Stimulated activated CD4-positive, alpha-beta T cell treated with anti-CD3 and anti-CD28 coated beads, TNF-alpha, amount 100 ng/mL, for 4 hours (primary cell): ENCODE data around the gene NF2.

Source experiments
- DNase-seq, 3 experiments: peaks; one replicate each; pipeline ENCODE4 v3.0.0-alpha.2; 2020; ENCODE audit warnings: low read depth in 3 of 3

NF2 gene

DNA sequence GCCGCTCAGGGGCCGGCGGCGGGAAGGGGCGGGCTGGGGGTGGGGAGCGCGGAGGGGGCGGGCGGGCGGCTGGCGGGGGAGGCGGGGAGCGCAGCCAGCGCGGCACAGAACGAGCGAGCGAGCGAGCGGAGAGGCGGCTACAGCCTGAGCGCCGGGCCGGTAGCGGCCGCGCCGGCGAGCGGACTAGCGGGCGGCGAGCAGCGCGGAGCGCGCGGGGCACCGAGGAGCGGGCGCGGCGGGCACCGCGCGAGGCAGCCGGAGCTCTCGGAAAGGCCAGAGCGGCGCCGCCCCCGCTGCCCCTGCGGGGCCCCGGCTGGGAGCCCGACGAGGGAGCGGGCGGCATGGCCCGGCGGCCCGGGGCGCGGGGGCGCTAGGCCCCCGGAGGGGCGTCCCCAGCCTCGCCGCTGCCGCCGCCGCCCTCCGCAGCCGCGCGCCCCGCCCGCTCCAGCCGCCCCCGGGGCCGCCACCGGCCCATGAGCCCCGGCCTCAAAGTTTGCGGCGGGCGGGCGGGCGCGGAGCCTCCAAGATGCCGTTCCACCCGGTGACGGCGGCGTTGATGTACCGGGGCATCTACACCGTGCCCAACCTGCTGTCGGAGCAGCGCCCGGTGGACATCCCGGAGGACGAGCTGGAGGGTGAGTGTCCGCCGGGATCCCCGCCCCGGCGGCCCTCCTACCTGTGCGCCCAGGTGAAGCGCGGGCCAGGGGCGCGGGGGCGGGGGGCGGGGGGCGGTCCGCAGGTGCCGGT is 116.6 kb downstream of the NF2 start, which contains the start of gene CABP7:
Gene CABP7 (plus strand): TSS at position 105 of the 747 bp plus-strand sequence. CDS start 422 bp downstream, at position 527.
- no peak for DNase-seq

DNA sequence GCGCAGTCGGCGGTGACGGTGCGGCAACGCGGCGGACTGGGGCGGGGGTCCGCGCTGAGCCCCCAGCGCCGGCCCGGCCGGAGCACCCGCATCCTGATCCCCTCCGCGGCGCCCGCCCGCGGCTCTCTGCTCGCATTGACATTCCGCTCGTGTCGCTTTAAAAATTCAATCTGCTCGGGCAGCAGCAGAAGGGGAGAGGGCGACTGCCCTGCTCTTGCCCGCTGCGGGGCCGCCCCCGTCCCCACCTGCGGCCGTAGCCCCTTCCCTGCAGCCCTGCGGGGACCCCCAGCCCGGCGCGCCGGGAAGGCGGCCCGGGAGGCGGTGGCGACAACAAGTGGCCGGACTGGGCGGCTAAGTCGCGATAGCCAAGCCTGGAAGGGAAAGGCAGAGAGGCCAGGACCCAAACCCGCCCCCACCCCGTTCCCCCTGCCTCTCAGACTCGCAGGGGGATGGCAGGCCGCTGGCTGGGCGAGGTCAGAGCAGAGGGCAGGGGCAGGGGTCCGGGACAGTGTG is 117.4 kb downstream of the NF2 start:
- DNase-seq: no peak

DNA sequence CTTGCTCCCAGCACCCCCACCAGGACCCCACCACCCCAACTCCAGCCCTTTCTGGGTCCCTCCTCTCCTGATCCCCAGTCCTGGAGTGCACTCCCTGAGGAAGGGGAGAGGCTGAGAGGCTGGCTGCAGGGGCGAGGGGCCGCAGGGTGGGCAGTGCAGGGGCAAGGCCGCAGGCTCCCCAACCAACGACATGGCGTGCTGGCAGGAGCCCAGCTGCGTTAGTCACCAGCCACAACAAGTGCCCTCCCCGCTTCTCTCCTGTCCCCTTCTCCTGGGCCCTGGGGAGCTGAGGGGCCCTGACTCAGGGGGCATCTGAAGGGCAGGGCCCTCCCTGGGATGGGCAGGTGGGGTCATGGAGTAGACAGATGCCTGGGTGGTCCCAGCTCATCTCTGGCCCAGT is 118.7 kb downstream of the NF2 start:
- DNase-seq: no peak

DNA sequence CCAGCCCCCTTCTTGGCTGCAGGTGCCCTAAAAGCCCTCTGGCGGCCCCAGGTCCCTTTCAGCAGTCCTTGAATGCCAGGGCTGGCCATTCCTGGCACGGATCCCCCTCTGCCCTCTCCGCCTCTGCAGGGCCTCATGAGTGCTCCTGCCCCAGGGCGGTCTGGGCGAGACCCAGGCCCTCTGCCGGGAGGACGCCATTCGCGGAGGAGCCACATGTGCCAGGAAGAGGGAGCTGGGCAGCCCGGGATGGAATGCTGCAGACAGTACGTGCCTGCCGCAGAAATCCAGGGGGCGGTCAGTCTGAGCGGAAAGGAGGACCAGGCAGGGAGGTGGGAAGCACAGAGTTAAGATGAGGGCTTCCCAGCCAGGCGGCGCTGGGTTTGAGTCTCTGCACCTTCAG is 119.2 kb downstream of the NF2 start:
- DNase-seq: no peak

DNA sequence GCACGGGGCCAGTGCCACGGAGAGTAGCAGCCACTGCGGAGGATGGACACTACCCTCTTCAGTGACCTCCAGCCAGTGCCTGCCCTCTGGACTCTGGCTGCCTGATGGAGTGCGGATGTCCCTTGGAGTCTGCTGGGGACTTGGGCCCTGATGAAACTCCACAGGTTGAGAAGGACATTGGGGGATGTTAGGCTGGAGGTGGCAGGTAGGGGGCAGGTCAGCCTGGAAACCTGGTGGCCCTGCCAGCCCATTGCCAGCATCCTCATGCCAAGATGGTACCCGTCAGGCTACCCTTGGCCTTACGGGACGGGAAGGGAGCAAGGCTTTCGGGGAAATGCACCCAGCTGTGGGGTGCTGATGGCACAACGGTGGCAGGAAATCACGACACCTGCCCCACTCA is 120.3 kb downstream of the NF2 start:
- no peak for DNase-seq

DNA sequence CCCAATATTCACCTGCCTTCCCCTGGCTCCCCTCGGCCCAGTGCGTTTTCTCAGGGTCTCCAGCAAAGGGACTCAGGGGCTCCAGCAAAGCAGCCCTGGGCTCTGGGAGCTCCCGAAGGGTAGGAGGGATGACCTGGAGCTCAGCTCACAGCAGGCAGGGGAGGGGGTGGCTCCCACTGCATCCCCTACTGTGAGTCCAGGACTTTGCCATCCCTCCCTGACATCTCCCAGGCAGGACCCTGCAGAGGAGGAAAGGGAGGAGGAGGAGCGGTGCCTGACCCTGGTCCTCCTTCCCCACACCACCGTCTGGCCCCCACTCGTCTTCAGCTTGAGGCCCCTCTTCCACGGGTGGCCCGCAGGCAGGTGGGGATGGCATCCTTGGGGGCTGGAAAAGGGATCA is 121.4 kb downstream of the NF2 start:
- no peak for DNase-seq

DNA sequence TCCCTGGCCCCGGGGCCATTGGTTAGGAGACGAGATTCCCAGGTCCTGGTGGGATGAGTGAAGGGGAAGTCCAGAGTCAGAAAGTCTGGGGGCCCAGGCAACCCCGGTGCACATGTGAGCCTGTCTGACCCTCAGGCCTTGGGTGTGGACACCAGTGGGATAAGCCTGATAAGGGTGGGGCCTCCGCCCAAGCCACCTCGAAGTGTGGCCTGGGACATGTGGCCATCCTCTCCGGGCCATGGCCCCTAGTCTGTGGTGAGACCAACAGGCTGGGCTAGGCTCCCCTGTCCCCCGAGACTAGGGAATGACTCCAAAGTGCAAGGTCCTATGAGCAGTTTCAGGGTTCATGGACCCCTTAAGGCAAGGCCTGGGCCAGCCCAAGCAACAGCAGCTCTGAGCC is 122.7 kb downstream of the NF2 start:
- no peak for DNase-seq

DNA sequence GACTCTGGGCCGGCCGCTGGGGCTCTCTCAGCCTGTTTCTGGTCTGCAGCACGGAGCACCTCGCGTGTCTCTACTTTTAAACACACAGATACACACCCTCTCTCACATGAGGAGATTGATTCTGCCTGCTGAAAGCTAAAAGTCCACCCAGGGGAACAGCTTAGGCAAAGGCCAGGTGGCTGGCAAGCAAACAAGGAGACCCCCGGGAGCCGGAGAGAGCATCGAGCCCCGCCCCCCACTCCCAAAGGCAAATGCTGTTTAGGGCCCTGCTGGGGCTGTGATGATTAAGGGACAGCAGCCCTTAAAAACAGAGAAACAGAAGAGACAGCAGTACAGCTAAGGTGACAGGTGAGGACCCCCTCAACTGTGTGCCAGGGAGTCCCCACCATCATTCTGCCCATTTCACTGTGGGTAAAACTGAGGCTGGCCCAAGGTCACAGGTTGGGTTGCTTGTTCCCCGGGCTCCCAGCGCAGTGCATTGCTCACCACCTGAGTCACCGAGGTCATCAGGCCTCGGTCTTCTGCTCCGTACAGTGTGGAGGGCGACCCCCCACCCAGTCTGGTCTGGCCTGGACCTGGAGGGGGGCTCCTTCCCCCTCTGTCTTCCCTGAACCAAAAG is 123.2 kb downstream of the NF2 start:
- DNase-seq: no peak

DNA sequence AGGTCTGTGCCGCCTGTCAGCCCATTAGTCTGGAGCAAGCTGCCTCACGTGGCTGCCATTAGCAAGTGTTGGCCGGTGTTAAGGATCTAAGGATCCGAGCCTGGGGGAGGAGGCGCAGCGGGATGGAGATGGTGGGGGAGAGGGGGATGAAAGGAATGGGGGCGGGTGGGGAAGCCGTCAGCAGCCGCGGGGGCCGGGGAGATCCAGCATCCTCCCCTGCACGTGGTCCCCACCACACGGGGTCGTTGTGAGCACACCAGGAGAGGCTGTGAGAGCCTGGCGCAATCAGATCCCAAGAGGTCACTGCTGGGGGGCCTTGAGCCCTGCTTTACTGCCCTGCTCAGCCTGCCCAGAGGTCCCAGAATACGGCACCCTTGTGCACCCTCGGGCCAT is 123.7 kb downstream of the NF2 start:
- DNase-seq: no peak

DNA sequence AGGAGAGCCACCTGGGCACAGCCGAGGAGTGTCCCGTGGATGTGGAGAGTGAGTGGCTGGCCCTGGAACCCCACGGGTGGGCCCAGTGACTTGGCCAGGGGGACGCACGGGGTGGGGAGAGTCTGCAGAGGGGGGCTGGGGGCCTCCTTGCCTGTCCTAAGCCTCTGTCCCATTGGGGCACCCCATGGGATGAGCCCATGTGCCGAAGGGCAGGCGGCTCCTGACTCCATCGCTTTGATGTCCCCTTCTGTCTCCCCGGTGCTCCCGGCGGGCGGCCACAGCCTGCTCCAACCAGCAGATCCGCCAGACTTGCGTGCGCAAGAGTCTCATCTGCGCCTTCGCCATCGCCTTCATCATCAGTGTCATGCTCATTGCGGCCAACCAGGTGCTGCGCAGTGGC is 125.7 kb downstream of the NF2 start:
- DNase-seq: no peak

DNA sequence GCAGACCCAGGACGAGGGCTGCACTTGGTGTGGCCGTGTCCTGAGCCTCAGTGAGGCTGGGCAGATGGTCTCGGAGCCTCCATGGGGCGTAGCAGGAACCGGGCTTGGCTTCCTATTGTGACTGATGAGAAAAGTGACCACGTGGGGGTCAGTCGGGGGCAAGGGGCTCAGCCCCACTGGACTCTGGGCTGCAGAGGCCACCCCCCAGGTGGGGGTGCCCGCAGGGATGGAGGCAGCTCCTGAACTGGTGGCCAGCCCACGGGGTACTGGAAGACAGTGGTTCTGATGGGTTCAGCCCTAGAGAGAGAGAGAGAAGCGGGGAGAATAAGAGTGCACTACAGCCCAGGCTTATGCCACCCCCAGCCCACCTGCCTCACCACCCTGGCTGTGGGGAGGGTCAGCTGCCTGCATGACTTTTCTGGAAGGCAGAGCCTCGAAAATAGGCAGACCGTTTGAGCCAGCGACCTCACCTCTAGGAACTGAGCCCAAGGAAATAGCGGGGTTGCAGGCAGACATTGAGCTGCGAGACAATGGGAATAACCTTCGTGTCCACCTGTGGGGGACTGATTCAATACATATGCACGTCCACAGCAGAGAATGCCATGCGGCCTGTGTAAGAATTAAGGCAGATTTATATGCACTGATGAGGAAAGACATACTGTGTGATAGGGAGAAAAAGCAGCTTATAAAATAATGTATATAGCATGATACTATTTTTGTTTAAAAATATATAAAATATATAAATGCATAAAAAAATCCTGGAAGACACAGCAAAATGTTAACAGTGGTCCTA is 127.8 kb downstream of the NF2 start:
- DNase-seq: no peak

DNA sequence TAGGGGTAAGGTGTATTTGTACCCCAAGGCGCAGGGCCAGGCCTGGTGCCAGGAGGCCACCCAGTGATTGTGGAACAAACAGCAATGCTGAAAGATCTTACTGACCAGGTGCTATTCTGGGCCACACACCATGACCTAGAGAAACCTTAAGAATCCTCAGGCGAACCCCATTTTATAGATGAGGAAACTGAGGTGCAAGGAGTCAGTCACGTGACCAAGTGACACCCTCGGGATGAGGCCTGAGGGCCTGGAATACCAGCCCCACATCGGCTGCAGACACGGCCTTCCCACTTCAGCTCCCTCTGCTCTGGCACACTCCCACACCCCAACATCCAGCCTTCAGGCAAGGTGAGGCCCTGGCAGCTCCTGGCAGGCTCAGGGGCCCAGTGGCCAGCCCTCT is 129.4 kb downstream of the NF2 start:
- DNase-seq: no peak

DNA sequence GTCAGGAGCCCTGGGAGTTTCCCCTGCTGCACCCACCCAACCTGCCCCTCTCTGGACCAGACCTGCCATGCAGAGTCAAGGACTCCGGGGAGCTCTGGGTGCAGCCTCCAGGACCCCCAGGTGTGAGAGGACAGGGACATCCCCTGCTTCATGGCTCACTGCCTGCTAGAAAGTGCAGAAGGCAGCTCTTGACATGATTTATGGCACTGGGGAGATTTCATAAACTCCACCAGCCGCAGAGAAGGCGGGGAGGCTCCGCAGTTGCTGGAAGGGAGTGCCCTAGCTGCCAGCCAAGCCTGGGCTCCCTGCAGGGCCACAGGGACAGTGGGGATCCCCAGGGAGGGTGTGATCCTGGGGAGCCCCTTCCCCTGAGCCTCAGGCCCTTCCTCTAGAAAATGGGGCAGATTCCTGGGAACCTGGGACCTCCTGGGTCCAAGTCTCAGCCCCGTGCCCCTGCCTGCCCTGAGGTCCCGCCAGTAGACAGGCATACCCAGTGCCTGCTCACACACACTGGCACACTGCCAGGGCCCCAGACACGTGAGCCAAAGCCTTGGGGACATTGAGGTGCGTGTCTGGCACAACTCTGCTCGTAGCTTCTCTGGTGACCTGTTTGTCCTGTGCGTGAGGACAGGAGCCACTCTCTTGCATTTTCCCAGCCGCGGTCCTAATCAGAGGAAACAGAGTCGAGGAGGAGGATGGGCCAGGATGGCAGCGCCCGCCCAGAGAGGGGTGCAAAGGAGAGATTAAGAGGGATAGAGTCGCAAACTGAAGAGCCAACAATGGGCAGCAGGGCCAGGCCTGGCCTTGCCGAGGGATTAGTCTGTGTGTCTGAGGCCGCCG is 130.1 kb downstream of the NF2 start:
- DNase-seq: no peak

DNA sequence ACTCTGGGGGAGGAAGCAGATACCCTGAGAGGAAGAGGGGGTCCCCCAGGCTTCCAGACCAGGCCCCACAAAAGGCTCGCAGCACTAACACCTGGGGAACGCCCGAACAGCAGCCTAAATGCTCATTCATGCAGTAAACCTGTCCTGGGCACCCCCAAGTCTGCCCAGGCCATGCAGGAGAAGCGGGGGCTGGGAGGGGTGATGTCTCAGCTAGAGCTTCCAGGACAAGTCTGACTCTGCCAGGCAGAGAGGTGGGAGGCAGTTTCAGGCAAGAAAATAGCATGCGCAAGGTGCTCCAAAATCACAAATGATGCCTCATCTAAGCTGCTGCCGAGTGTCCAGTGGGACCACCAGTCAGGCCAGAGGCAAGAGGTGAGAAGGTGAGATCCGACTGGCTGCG is 131.0 kb downstream of the NF2 start:
- DNase-seq: no peak

DNA sequence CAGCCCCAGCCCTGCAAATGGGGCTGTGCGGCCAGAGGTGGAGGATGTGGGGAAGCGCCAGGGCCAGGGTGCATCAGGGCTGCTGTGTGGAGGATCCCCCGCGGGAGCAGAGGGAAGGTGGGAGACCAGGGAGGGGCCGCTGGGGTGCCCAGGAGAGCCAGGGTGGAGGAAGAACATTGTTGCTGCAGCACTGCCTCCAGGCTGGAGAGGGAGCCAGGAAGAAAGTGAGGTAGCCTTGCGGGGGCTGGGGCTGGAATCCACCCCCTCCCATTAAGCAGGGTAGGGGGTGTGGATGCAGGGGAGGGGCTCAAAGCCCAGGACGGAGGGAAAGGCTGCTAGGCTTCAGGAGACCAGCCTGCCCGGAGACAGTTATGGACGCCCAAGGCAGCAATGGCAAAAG is 131.4 kb downstream of the NF2 start:
- DNase-seq: no peak

DNA sequence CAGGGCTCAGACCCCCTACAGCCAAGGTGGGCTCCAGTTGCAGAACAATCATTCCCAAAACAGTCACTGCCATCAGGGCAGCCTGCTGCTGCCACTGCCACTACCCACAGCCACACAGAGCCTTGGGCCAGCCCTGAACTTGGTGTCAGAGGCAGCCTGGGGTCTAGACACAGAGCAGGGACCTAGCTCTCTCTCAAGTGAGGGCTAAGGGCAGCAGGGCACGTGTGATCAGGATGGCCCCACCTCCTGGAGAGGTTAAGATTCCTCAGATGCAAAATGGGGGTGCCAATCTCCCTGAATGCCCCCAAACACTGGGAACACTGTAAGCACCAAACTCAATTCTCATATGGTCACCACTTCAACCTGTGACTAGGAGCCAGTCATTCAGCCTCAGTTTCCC is 132.0 kb downstream of the NF2 start:
- DNase-seq: no peak

DNA sequence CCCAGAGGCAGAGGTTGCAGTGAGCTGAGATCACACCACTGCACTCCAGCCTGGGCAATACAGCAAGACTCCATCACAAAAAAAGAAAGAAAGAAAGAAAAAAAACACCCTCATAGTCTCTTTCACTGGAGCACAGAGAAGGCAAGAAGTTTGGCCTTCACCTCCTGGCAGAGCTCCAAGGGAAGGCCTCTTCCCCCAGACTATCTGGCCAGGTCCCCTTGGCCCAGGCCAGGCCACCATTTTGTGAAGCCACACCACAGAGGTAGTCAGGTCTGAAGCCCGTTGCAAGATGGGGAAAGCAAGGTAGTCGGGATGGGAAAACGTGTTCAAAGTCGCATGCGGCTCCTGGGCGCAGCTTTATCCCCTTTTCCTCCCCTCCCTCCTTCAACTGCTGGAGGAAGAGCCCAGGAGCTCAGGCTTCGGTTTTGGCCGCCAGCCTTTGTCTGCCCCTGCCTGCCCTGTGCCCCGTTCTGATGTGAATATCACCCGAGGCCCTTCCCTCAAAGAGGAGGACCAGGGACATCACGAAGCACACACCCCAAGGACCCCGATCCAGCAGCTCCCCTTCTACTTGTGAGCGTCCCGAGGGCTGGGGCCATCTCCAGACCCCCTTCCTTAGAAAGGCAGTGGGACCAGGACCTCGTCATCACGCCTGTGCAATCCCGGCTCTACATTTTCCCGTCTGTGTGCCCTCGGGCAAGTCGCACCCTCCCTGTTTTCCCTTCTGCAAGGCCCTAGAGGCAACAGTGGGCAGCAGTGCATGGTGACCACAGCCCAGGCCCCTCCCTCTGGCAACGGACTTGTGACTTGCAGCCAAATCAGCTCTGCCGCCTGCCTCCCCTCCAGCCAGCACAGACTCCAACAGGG is 134.1 kb downstream of the NF2 start:
- DNase-seq: no peak

DNA sequence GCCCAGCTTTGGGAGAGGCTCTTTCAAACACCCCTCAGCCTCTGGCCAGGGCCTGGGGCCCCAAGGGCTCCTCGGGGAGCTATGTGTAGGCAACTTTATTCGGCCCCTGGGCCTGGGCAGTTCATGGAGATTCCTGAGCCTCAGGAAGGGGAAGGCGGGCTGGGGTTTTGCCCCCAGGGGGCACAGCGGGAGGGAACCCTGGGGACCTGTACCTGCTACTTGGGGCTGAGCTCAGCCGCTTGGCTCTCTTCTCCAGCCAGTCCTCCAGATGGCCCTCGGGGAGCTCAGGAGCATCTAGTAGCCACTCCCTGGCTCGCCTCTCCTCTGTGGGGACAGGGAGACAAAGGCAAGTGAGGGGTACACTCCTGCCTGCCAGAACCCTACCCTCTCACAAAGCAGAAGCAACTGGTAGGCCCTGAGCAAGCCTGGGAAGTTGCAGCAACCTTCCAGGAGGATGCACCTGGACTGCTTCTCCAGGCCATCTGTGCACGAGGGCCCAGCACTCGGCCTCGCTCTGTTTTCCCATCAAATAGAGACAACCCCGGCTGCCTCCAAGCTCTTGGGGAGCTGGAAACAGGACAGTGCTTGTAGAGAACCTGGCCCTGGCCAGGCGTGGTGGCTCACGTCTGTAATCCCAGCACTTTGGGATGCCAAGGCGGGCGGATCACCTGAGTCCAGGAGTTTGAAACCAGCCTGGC is 134.8 kb downstream of the NF2 start:
- no peak for DNase-seq

DNA sequence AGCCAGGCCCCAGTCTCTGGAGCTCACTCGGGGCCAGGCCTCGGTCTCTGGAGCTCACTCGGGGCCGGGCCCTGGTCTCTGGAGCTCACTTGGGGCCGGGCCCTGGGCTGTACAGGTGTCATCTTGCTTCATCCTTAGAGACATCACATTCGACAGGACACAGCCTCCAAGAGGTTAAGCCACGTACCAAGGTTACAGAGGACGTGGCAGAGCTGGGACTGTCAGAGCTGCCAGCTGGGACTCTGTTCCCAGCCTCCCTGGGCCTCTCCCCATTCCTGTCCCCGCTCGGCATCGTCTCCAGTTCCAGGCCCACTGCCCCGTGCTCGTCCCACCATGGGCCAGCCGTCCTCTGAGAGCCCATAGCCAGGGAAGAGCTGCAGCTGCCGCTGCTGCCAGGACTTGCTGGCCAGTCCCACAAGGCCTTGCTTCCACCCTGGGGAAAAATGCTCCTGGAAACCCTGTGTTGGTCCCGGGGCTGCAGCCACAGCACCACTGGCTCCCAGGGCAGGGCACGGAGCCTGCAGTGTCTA is 136.0 kb downstream of the NF2 start:
- no peak for DNase-seq

DNA sequence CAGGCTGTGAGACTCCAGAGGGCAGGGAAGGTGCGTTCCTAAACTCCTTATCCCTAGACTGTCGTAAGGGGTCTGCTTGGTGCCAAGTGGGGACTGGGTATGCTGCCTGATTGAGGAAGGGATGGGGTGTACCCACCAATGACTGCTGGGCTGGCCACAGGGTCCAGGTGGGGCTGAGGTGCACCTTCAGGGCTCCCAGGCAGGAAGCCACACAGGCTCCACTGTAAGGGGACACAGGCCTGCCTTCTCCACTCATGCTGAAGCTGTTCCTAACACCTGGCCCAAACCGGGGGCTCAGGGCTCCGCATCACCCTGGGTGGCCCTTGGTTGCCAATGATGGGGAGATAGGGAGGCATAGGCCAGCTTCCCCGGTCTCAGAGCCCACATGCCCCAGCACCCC is 136.8 kb downstream of the NF2 start:
- no peak for DNase-seq
